Tibial nerve (tissue), 3 donors: ENCODE measurements around the gene OSBPL6.

Source experiments
- EP300 ChIP-seq, 2 donors: sonication (generic); formaldehyde crosslinking; IDR thresholded peaks; one replicate each; pipeline ENCODE4 v1.6.1; 2017; ENCODE audit warnings: antibody characterized with exemption in 2 of 2, mild to moderate bottlenecking in 1 of 2
- POLR2A ChIP-seq, 2 donors: fragments of 450-650 bp; IDR thresholded peaks; one replicate each; pipeline ENCODE4 v1.6.1; 2017; ENCODE audit warnings: antibody characterized with exemption in 2 of 2, mild to moderate bottlenecking in 2 of 2, moderate library complexity in 2 of 2

GRCh38 chr2:178229927-178230326 is 35.6 kb downstream of the OSBPL6 start:
- TF ChIP-seq EP300 (IDR thresholded peaks at IDR 0.05) (no peak), POLR2A (IDR thresholded peaks at IDR 0.05) (no peak)
